Stimulated activated CD8-positive, alpha-beta memory T cell treated with anti-CD3 and anti-CD28 coated beads, Interleukin-4, amount 100 ng/mL, for 4 hours (primary cell): ENCODE measurements around the gene OR2Y1.
A peak's percentile ranks its signal among the peaks of the same experiment; 100 is the strongest.
"Not testable (repeated sequence)": the region's sequence is repeated elsewhere in the genome, so short reads cannot be mapped to it uniquely, and the experiment has no call there.

Experiments used
- DNase-seq, 2 donors: peaks; one replicate each; pipeline ENCODE4 v3.0.0-alpha.2; 2020; ENCODE audit warnings: low read depth in 2 of 2, low spot score in 1 of 2

Gene OR2Y1

DNA sequence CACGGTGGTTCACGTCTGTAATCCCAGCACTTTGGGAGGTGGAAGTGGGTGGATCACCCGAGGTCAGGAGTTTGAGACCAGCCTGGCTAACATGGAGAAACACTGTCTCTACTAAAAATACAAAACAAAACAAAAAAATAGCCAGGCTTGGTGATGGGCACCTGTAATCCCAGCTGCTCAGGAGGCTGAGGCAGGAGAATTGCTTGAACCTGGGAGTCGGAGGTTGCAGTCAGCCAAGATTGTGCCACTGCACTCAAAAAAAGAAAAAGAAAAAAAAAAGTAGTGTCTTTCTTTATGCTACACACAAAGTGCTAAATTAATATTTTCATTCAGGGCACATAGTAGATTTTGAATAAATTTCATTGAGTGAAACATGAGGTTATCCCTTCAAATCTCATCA is 1.1 kb upstream of the OR2Y1 start:
- DNase-seq = not testable (repeated sequence)

DNA sequence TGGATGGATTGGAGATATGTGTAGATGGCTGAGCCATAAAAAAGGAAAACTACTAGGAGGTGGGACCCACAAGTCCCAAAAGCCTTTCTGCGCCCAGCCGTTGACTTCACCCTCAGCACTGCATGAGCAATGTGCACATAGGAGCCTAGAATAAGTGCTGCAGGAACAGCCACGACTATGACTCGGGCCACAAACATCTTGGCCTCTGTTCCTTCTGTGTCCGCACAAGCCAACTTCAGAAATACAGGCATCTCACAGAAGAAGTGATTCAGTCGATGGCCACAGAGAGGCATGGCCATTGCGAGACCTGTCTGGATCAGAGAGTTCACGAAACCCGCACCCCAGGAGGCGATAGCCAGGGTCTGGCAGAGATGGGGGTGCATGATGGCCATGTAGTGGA is 587 bp downstream of the OR2Y1 start:
- DNase-seq = no peak

DNA sequence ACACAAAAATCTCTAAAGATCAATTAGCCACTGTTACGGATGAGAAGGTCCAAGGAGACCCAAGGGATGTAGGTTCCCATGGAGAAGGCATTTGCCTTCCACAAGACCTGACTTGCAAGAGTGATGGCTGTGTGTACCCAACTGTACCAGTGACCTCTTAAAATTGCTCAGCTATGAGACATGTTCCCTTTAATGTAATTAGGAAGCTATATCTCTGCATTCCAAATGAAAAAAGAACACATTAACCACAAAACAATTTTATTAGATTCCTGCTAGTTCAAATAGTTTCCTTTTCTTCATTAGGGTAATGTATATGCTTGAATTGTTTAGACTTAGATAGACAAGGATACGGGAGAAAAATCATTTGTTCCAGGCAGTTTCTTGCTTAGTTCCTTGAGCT is 3.3 kb downstream of the OR2Y1 start:
- DNase-seq = no peak

DNA sequence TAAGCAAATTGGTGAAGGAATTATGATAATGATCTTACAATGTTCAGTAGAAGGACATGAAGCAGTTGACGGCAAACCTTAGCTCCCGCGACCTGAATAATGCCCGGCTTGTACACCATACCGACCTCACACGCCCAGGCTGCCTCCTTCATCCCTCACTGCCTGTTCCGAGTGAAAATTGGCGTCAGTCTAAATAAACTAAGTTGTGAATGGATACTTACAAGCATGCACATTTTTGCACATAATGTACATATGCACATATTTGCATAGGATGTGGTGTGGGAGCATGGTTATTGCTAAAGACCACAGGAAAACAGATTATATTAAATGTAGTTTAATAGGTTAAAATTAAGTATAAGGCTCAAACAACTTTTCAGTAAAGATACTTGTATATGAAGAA is 14.9 kb downstream of the OR2Y1 start:
- DNase-seq = no peak

DNA sequence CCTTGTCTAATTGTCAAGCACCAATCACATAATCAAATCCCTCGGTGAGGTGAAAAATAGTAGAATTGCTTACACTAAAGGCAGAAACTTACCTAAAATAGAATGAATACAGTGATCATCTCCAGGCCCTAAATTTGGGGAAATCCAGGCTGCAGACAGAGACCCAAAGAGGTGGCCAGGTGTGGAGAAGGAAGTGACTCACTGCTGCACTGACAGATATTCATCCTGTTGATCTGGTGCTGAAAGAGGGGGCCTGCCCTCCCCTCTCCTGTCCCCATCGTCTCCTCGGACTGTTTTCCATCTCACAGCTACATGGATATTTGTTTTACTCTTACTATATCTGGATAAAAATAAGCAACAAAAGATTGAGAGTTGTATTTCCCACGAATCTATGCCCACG is 15.9 kb downstream of the OR2Y1 start:
- no peak for DNase-seq

DNA sequence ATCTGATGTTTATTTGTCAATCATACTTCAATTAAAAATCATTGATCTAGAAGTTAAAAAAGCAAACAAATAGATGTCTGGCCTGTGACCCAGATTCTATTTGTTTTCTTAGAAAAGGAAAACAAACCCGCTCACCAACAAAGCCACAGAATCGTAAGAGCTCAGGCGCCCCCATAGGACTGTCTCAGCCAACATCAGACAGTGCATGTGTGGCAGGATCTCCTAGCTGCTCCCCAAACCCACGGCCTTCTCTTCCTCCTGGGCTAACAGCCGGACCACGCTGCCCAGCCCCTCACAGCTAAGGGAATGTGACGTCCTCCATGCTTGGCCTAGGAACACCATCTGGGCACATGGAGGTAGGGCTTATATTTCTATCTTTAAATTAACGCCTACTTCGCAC is 19.4 kb downstream of the OR2Y1 start:
- DNase-seq = no peak

DNA sequence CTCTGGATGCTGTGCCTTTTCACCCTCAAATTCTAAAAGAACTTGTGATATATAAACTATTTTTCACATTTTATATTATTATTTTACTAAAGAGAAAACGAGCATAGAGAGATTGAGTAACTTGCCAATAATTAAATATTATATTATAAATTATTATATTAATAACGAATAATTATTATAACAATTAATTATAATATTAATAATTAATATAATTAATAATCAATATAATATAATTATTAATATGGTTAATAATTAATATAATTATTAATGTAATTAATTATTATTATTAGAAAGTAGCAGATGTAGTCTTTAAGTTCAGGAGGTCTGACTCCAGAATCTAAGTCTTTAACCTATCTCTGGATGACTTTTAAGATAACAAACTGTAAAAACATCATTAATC is 20.1 kb downstream of the OR2Y1 start:
- no peak for DNase-seq

DNA sequence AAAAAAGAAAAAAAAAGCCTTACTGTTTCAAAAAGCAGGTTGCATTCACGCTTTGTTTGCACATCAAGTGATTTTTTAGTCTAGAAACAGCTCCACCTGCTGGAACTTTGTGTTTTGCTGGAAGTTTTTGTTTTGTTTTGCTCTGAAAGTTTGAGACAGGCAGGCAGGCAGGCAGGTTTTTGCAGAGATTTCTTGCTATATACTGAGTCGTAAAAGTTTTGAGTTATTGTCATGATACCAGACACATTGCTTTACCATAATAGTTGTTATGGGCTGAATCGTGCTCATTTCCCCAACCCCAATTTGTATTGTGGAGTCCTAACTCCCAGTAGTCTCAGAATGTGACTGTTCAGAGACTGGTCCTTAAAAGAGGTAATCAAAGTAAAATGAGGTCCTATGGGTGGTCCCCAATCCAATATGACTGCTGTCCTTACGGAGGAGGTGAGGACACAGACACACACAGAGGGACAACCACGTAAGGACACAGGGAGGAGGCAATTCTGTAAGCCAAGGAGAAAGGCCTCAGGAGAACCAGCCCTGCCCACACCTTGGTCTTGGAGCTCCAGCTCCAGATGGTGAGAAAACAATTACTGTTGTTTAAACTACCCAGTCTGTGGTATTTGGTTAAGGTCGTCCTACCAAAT is 20.9 kb downstream of the OR2Y1 start:
- peak in 1 of 2 donors; percentile 13 for DNase-seq

DNA sequence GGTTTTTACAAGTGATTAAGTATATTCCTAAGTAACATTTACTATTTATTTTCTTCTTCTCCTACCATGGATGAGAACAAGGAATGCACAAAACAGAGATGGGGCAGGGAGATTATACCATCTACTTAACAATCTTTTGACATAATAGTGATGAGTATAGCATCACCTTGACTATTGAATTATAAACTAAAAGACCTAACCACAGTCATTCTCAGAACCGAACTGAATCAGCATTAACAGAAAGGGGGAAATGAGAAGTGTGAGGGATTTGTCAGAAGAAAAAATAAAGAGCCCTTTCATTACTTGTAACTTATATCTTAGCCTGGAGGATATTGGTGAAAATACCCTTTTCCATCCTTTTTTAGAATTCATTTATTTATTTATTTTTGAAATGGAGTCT is 21.9 kb downstream of the OR2Y1 start:
- no peak for DNase-seq

DNA sequence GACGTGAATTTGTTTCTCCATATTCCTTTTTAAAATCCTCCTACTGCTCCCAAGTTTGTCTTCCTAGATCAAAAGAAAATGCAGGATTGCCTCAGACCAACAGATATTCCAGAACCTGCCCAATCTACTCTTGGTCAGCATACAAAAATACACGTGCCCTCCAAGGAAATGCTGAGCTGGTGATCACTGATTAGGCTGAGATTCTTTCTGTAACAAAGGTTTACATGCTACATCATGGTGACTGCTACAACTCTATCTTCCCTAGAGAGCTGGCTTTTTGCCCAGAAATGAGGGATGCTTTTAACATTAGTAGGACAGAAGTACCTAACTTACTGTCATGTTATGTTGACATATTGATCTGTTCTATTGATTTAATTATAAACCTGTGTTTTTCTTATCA is 35.5 kb downstream of the OR2Y1 start:
- DNase-seq = no peak

DNA sequence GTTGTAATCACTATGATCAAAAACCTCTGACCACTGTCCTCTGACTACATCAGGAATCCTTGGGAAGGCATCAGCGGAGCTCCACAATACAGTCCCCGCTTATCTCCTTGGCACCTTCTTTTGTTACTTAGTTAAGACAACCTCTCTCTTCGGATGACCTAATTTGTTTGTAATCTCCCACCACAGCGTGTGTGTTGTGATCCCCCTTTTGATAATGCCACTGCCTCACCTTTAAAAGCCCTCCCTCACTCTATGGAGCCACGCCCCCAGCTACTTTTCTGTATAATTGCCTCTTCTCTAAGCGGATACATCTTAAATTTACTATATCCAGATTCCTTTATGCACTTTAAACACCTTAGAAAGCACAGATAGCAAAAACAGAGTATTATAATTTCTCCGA is 35.9 kb downstream of the OR2Y1 start:
- no peak for DNase-seq

DNA sequence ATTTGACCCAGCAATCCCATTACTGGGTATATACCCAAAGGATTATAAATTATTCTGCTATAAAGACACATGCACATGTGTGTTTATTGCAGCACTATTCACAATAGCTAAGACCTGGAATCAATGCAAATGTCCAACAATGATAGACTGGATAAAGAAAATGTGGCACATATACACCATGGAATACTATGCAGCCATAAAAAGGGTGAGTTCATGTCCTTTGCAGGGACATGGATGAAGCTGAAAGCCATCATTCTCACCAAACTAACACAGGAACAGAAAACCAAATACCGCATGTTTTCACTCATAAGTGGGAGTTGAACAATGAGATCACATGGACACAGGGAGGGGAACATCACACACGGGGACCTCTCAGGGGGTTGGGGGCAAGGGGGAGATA is 36.5 kb downstream of the OR2Y1 start:
- DNase-seq = not testable (repeated sequence)

DNA sequence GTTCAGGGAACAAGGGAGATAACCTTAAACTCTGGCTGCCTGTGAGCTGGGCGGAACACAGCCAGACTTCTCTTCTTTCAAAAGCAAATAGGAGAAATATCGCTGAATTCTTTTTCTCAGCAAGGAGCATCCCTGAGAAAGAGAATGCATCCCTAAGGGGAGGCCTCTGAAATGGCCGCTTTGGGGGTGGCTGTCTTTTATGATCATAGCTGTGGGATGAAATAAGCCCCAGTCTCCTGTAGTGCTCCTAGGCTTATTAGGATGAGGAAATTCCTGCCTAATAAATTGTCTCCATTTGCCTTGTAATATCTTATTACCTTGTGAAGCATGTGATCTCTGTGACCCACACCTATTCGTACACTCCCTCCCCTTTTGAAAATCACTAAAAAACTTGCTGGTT is 39.4 kb downstream of the OR2Y1 start:
- not testable (repeated sequence) for DNase-seq

DNA sequence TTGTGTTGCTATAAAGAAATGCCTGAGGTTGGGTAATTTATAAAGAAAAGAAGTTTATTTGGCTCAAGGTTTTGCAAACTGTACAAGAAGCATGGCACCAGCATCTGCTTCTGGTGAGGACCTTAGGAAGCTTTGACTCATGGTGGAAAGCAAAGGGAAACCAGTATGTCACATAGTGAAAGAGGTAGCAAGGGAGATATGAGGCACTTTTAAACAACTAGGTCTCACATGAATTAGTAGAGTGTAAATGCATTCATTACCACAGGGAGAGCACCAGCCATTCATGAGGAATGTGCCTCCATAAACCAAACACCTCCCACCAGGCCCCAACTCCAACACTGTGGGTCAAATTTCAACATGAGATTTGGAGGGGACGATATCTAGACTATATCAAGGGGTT is 40.8 kb downstream of the OR2Y1 start:
- no peak for DNase-seq

DNA sequence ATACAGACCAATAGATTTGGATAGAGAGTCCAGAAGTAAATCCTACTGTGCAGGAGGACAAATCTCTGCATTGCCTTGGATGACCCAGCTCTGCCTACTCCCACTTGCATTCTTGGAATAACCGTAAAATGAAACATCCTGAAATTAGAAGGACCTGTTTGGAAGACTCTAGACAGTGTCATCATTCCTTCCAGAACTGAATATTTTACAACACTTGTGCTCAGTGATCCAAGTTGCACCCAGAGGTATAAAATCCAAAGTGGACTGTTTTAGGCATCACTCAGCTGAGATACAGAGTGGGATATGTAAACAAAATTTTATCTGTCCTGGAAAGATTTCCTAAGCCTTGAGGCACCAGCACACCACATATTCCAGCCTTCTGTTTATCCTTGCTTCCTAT is 43.7 kb downstream of the OR2Y1 start:
- DNase-seq = no peak

DNA sequence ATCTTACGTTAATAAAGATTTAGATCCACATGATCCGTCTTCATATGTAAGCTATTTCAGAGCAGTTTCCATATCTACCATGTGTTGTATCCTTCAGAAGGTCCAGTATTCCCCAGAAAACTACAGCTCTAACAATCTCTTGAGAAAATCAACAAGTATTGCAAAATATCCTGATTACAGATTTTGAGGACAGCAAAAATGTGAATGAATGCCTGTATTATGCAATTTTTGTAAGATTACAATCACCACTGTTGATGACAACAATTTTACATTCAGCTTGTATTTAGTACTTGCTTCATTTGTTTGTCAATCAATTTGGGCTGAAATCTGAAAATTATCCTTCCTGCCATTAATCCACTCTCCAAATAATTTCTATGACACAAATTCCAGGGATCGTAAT is 47.4 kb downstream of the OR2Y1 start:
- DNase-seq = no peak

DNA sequence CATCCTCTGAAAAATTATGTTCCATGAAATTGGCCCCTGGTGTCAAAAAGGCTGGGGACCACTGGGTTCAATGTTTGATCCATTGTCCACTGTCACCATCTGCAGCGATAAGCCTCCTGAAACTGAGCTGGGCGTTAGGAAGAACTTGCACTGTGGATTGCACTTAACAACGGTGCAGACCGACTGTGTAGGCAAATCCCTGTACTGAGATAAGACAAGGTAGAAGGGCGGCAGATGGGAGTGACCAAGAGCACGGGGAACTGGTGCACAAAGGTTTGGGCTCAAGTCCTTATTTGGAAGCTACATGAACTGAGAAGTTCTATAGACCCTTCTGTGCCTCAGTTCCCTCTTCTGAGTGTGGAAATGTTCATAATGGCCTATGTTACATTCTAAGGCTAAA is 48.8 kb downstream of the OR2Y1 start:
- no peak for DNase-seq

DNA sequence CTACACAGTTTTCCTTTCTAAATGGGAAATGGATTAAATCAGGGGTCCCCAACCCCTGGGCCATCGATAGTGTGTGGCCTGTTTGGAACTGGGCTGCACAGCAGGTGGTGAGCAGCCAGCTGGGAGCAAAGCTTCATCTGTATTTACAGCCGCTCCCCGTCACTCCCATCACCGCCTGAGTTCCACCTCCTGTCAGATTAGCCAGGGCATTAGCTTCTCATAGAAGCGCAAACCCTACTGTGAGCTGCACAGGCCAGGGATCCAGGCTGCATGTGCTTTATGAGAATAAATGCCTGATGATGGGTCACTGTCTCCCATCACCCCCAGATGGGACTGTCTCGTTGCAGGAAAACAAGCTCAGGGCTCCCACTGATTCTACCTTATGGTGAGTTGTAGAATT is 49.3 kb downstream of the OR2Y1 start:
- DNase-seq = no peak

DNA sequence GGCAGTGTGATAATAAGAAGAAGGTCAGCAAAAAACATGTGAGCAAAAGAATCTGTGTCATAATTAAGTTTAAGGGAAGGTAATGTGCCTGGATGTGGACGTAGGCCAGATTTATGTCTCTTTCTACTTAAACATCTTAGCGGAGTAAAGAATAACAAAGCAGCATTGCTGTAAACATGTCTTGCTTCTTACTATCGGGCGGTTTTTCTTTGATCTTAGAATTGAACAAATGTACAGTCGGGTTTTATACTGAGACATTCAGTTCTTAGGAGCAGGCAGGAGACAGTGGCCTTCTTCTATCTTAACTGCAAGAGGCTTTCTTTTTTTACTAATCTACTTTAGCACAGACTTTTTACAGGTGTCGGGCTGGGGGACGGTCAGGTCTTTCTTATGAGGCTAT is 50.1 kb downstream of the OR2Y1 start:
- no peak for DNase-seq
